Motor neuron (in vitro differentiated cells): ENCODE data around the gene SIMC1. TPM values are rescaled to one million over a fixed set of nuclear protein-coding genes. Genes with fewer than 3 reads are reported as not detected.
"Not testable (repeated sequence)": the region's sequence is repeated elsewhere in the genome, so short reads cannot be mapped to it uniquely, and the experiment has no call there.

Experiments
- ATAC-seq, 8 experiments: fragments of 200-7000 bp; cut with Tn5 transposase; replicated peaks in 6 of 8; 2 replicates each; pipeline ENCODE4 v1.8.0; 2021; ENCODE audit warnings: mild to moderate bottlenecking in 8 of 8, moderate library complexity in 8 of 8
- H3K27ac ChIP-seq, 2 donors: fragments of 250-450 bp; sonication (Bioruptor Pico); 2 replicates each; pipeline ENCODE4 v1.9.0; 2021; ENCODE audit warnings: antibody characterized with exemption in 2 of 2, mild to moderate bottlenecking in 2 of 2, moderate library complexity in 1 of 2
- H3K4me1 ChIP-seq, 2 donors: fragments of 250-450 bp; sonication (Bioruptor Pico); replicated peaks in 1 of 2; 2 replicates each; pipeline ENCODE4 v1.6.1; 2021; ENCODE audit warnings: antibody characterized with exemption in 2 of 2, mild to moderate bottlenecking in 2 of 2, moderate library complexity in 1 of 2
- H3K4me3 ChIP-seq, 5 donors: fragments of 250-450 bp; sonication (Bioruptor Pico); 2 replicates each; pipeline ENCODE4 v1.9.0; 2021; ENCODE audit warnings: antibody characterized with exemption in 5 of 5, mild to moderate bottlenecking in 5 of 5, moderate library complexity in 4 of 5
- WGBS, 10 experiments: fragments of 450-650 bp; shearing (Covaris generic); methylation state at CpG; one replicate each; pipeline ENCODE4 v1.0.0; 2022; 5-methylcytosine and 5-hydroxymethylcytosine counted together
- in situ Hi-C, 9 experiments: fragments of 400-800 bp; cut with MboI; loops; one replicate each; pipeline ENCODE4 v1.15.0; 2021; ENCODE audit warnings: low sequenced_read_pairs in 9 of 9, low pct_unique_long_range_greater_than_20kb in 2 of 9; ENCODE audit not compliant: unreplicated experiment in 9 of 9
- total RNA-seq, 8 experiments: library from RNA; unstranded; fragments of 300-600 nt; gene quantifications; 2 replicates each; pipeline versions ENCODE4 v1.2.3 to v1.2.4, GENCODE V29; 2022

SIMC1 gene
- 10 to 100 TPM in 7 of 8 experiments, 1 to 10 TPM in 1; 6.3 to 44.4 (median 18.5) TPM for total RNA-seq

DNA sequence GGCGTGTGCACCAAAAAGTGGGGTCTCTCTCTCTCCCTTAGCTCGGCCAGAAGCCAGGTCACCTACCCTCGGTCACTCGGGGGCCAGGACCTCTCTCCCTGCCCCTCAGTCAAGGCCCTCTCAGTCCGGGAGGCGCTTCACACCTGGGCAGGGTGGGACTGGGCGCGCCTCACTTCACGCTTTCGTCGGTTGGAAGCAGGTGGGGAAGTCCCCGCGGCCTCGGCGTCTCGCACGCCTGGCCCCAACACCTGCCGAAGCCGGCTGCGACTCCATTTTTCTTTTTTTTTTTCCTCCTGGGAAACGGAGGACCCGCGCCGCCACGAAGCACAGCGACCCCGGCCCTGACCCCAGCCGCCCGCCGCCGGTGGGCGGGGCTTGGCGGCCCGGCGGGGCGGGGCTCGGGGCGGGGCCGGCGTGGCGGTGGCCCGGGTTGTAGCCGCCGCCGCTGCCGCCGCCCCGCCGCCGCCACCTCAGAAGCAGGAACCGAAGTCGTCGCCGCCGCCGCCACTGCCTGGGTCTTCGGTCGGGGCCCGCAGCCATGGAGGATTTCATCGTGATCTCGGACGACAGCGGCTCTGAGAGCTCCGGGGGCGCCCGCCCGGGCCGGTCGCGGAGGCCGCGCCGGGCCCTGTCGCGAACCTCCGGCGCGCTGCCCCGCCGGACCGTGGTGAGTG lies at the start of gene SIMC1:
Gene SIMC1, plus strand, starts transcription at position 454 of the 674 bp plus-strand sequence. Its CDS starts 85 bp downstream, at position 539.
- H3K4me1 ChIP-seq, in situ Hi-C loops: not testable (repeated sequence)
- WGBS, 10 experiments: no CpG with 5 or more reads among the region's 81 CpGs
- peak within 1 kb of the TSS; percentile 8 to 69 for H3K27ac ChIP-seq
- peak; percentile 50 to 86 (median 84) for ATAC-seq
- H3K4me3 ChIP-seq: peak within 1 kb of the TSS; percentile 36 to 44 (median 39)

DNA sequence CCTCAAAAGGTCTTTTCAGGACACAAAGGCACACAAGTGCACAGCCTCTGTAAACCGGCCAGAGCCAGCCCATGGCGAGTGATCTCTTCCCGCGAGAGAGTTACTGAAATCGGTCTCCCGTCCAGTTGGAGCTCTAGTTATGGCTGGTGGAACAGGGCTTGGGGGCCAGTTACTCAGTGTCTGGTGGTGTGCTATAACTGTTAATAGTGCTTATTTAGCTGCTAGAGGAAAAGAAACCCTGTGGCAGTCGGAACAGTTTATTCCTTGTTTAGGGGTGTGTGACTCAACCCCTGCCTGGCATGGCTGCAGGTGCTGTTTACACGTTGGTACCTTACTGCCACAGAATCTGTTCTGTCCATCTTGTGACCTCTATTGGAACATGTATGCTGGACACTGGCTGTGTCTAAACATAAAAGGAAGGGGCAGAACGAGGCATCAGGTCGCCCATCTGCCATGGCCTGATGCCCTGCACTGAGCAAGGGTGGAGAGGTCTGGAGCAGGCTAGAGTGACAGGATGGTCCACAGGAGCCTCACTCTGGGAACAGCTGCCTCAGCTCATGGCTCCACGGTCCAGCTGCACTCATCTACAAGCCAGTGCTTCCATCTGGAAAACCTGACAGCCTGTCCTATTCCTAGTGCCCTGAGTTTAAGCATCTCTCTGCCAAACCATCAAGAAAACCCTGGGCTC lies 49.6 kb upstream of the SIMC1 start:
- in situ Hi-C loops: no loop called here
- Histone ChIP-seq H3K27ac (no peak overlapping the region), H3K4me3 (no peak overlapping the region), H3K4me1 (no peaks in the 10 kb centered on the region)
- no peak for ATAC-seq
- WGBS, 10 experiments: 60 to 100% (median 80%) methylated on average over 1 to 5 of the region's 11 CpGs; no CpG with 5 or more reads in 3 of the 10 experiments

GRCh38 chr5:176189857-176190256 lies 48.4 kb upstream of the SIMC1 start:
- in situ Hi-C loops: no loop called here
- Histone ChIP-seq H3K4me3 (no peak overlapping the region), H3K4me1 (no peaks in the 10 kb centered on the region), H3K27ac (no peak overlapping the region)
- 80 to 100% (median 88%) methylated on average over 1 to 2 of the region's 7 CpGs; no CpG with 5 or more reads in 5 of the 10 experiments for WGBS, 10 experiments
- ATAC-seq: no peak

GRCh38 chr5:176190886-176191755 lies 47.1 kb upstream of the SIMC1 start:
- in situ Hi-C loops: no loop called here
- Histone ChIP-seq H3K4me3 (no peak overlapping the region), H3K27ac (no peak overlapping the region), H3K4me1 (no peaks in the 10 kb centered on the region)
- ATAC-seq: no peak
- 20 to 83% (median 61%) methylated on average over 1 to 3 of the region's 28 CpGs; no CpG with 5 or more reads in 7 of the 10 experiments for WGBS, 10 experiments

DNA sequence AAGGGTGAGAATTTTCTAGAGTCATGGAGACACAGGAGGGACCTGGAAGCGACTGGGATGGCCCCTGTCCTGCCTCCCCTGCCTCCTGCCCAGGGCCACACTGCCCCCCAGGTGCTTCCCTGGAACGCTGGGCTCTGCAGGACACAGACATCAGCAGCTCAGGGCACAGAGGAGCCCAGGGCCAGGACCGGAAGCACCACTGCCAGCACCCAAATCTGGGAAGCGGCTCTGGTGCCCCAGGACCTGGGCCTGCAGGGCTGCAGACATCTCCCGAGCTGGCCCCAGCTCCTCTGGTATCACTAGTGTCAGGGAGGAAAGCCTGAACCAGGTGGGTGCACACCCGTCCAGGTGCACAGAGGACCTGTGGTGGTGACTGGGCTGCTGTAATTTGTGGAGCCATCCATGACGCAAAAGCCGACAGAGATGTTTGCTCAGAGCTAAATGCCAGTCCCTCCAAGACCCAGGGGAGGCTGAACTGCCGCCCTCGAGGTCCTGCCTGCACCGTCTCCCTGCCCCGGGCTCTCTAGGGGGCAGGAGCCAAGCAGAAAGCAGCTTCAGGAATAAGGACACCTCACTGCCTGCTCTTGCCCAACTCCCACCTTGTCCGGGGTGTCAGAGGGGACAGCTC lies 46.0 kb upstream of the SIMC1 start:
- Histone ChIP-seq H3K4me3 (no peak overlapping the region), H3K4me1 (no peaks in the 10 kb centered on the region), H3K27ac (no peak overlapping the region)
- no peak for ATAC-seq
- 78 to 80% methylated on average over 1 to 6 of the region's 13 CpGs; no CpG with 5 or more reads in 8 of the 10 experiments for WGBS, 10 experiments
- in situ Hi-C loops: no loop called here

GRCh38 chr5:176192722-176193117 lies 45.5 kb upstream of the SIMC1 start:
- H3K27ac ChIP-seq, in situ Hi-C loops, H3K4me1 ChIP-seq, H3K4me3 ChIP-seq: not testable (repeated sequence)
- WGBS, 10 experiments: 0 to 64% (median 47%) methylated on average over 1 to 3 of the region's 5 CpGs; no CpG with 5 or more reads in 7 of the 10 experiments
- ATAC-seq: peak in 1 of 8 experiments; percentile 17

GRCh38 chr5:176193636-176194035 lies 44.6 kb upstream of the SIMC1 start:
- H3K4me1 ChIP-seq, H3K4me3 ChIP-seq, H3K27ac ChIP-seq, in situ Hi-C loops, ATAC-seq: not testable (repeated sequence)
- WGBS, 10 experiments: no CpG with 5 or more reads among the region's 17 CpGs

- H3K4me3 ChIP-seq, H3K27ac ChIP-seq, H3K4me1 ChIP-seq, in situ Hi-C loops: not testable (repeated sequence)
- ATAC-seq: peak in 4 of 8 experiments; percentile 3 to 28 (median 8)
- WGBS, 10 experiments: no CpG with 5 or more reads among the region's 67 CpGs
These were observed 43.8 kb upstream of the SIMC1 start for GRCh38 chr5:176194238-176195083.

- H3K4me3 ChIP-seq, H3K27ac ChIP-seq, H3K4me1 ChIP-seq, in situ Hi-C loops: not testable (repeated sequence)
- ATAC-seq: peak in 1 of 8 experiments; percentile 10
- WGBS, 10 experiments: no CpG with 5 or more reads among the region's 6 CpGs
These were observed 43.2 kb upstream of the SIMC1 start for GRCh38 chr5:176195084-176195413.

- H3K4me1 ChIP-seq, H3K4me3 ChIP-seq, H3K27ac ChIP-seq, in situ Hi-C loops: not testable (repeated sequence)
- peak in 5 of 8 experiments; percentile 9 to 68 (median 18) for ATAC-seq
- WGBS, 10 experiments: no CpG with 5 or more reads among the region's 8 CpGs
These were observed 42.6 kb upstream of the SIMC1 start for GRCh38 chr5:176195487-176196207.

- H3K27ac ChIP-seq, ATAC-seq, H3K4me3 ChIP-seq, in situ Hi-C loops, H3K4me1 ChIP-seq: not testable (repeated sequence)
- WGBS, 10 experiments: 30% methylated on average over 2 of the region's 7 CpGs; no CpG with 5 or more reads in 9 of the 10 experiments
These were observed 41.4 kb upstream of the SIMC1 start for GRCh38 chr5:176196781-176197180.
